Endothelial cell of umbilical vein (primary cell): ENCODE results near the gene RTF2. TPM values are rescaled to one million over a fixed set of nuclear protein-coding genes. Genes with fewer than 3 reads are reported as not detected.

Experiments
- BruUV-seq: library from RNA; stranded (reverse); fragments of 400-500 nt; replicated peaks from 2 replicates; lab custom pipeline; 2021; lab: Mats Ljungman, UMichigan
- CTCF ChIA-PET: fragments of 300-600, 350-600 bp; sonication (Branson Sonifier 250); formaldehyde crosslinking; loops from one replicate; lab custom pipeline; 2021; ENCODE audit warnings: antibody characterized with exemption, inconsistent platforms; lab: Charles Lee
- POLR2A ChIA-PET: fragments of 300-600, 350-600 bp; sonication (Branson Sonifier 250); formaldehyde crosslinking; loops from one replicate; lab custom pipeline; 2021; ENCODE audit warnings: antibody characterized with exemption, inconsistent platforms; lab: Charles Lee
- DNase-seq: peaks from one replicate; pipeline ENCODE4 v3.0.0-alpha.2; 2011; ENCODE audit warnings: low read depth, low spot score
- FAIRE-seq: peaks from 2 replicates; lab custom pipeline; 2011; peaks lifted over from hg19 to GRCh38; lab: Jason Lieb, UNC
- H2AFZ ChIP-seq: 2 replicates; pipeline ENCODE4 v1.6.0; 2012; ENCODE audit warnings: low read depth, low read length, control low read depth, inconsistent platforms
- H3K27ac ChIP-seq: 2 replicates; pipeline ENCODE4 v1.5.1; 2011; ENCODE audit warnings: low read depth, mild to moderate bottlenecking, control low read depth, low read length, moderate library complexity; ENCODE audit not compliant: insufficient read depth
- H3K27me3 ChIP-seq, 2 experiments: 2 replicates each; pipeline versions ENCODE4 v1.6.0 to v1.6.1; 2011; ENCODE audit warnings: low read length in 2 of 2, mixed read lengths in 1 of 2; ENCODE audit not compliant: control insufficient read depth in 2 of 2, insufficient read depth in 2 of 2
- H3K36me3 ChIP-seq, 2 experiments: 2 replicates in 1 of 2; 3 replicates in 1 of 2; pipeline ENCODE4 v1.5.1; 2011; ENCODE audit warnings: low read length in 2 of 2, mild to moderate bottlenecking in 1 of 2, moderate library complexity in 1 of 2; ENCODE audit not compliant: control insufficient read depth in 2 of 2, insufficient read depth in 2 of 2; ENCODE audit errors: extremely low read depth in 1 of 2
- H3K4me1 ChIP-seq: 3 replicates; pipeline ENCODE4 v1.5.1; 2011; ENCODE audit warnings: mild to moderate bottlenecking, low read length; ENCODE audit not compliant: control insufficient read depth, insufficient read depth; ENCODE audit errors: extremely low read depth
- H3K4me2 ChIP-seq: 2 replicates; pipeline ENCODE4 v1.6.1; 2011; ENCODE audit warnings: low read length, control low read depth, mixed read lengths; ENCODE audit not compliant: insufficient read depth
- H3K4me3 ChIP-seq, 3 experiments: fragments of 200-600 bp in 1 of 3; sonication (generic), shearing (Covaris generic) in 1 of 3; replicated peaks in 1 of 3; 2 replicates each; pipeline ENCODE4 v1.5.1; 2011 to 2016; ENCODE audit warnings: control low read depth in 3 of 3, low read length in 3 of 3, mild to moderate bottlenecking in 2 of 3, inconsistent platforms in 1 of 3, low read depth in 1 of 3, moderate library complexity in 1 of 3; ENCODE audit not compliant: insufficient read depth in 1 of 3
- H3K79me2 ChIP-seq: 2 replicates; pipeline ENCODE4 v1.6.0; 2012; ENCODE audit warnings: low read length, inconsistent platforms; ENCODE audit not compliant: control insufficient read depth, insufficient read depth
- H3K9ac ChIP-seq: replicated peaks from 2 replicates; pipeline ENCODE3; 2011; ENCODE audit warnings: low read length, control low read depth; ENCODE audit not compliant: insufficient read depth; ENCODE audit errors: extremely low read depth
- H3K9me1 ChIP-seq: replicated peaks from 3 replicates; pipeline ENCODE4 v1.6.0; 2011; ENCODE audit warnings: mild to moderate bottlenecking, low read length; ENCODE audit not compliant: control insufficient read depth, insufficient read depth; ENCODE audit errors: extremely low read depth
- H3K9me3 ChIP-seq: replicated peaks from 2 replicates; pipeline ENCODE4 v1.5.1; 2012; ENCODE audit warnings: low read length, inconsistent platforms; ENCODE audit not compliant: control insufficient read depth, insufficient read depth
- H4K20me1 ChIP-seq: replicated peaks from 2 replicates; pipeline ENCODE3; 2011; ENCODE audit warnings: mild to moderate bottlenecking, low read length; ENCODE audit not compliant: control insufficient read depth, insufficient read depth; ENCODE audit errors: extremely low read depth
- CTCF ChIP-seq, 2 donors: IDR thresholded peaks; 1 replicate in 1 of 2; 2 replicates in 1 of 2; pipeline ENCODE4 v1.5.1; 2011; ENCODE audit warnings: low read length in 2 of 2, mild to moderate bottlenecking in 2 of 2, moderate library complexity in 2 of 2, control low read depth in 1 of 2, inconsistent platforms in 1 of 2, low read depth in 1 of 2; ENCODE audit not compliant: insufficient read depth in 1 of 2; ENCODE audit errors: extremely low read depth in 1 of 2
- GATA2 ChIP-seq: IDR thresholded peaks from 2 replicates; pipeline ENCODE4 v1.7.0; 2011; ENCODE audit warnings: low read depth, mild to moderate bottlenecking, moderate library complexity, mixed read lengths, low read length; ENCODE audit not compliant: insufficient read length, insufficient read depth
- MYC ChIP-seq: IDR thresholded peaks from one replicate; pipeline ENCODE4 v1.6.1; 2011; ENCODE audit warnings: mild to moderate bottlenecking, low read depth, low read length
- POLR2A ChIP-seq: IDR thresholded peaks from 2 replicates; pipeline ENCODE4 v1.6.1; 2012; ENCODE audit warnings: low read depth, mild to moderate bottlenecking, control low read depth, low read length
- POLR2AphosphoS5 ChIP-seq: IDR thresholded peaks from 2 replicates; pipeline ENCODE4 v1.6.1; 2012; ENCODE audit warnings: low read depth, mild to moderate bottlenecking, control low read depth, low read length, moderate library complexity; ENCODE audit not compliant: insufficient read depth
- dilution Hi-C: fragments of 300-500 bp; cut with MboI; formaldehyde crosslinking; loops from one replicate; pipeline ENCODE4 v1.15.0; 2019; ENCODE audit warnings: low sequenced_read_pairs; ENCODE audit not compliant: extremely low pct_ligation_motif_present
- intact Hi-C: fragments of 100-400 bp; cut with micrococcal nuclease; formaldehyde crosslinking; loops from one replicate; pipeline ENCODE4 v1.10.0; 2022
- polyA plus RNA-seq, 4 experiments: library from polyadenylated mRNA; depleted of rRNA in 3 of 4; stranded (reverse) in 3 of 4; unstranded in 1 of 4; fragments of >200 nt; gene quantifications; 2 replicates each; pipeline versions ENCODE4 v1.2.1 to v1.2.3, GENCODE V29; 2011 to 2012; ENCODE audit warnings: missing spikeins in 1 of 4
- total RNA-seq: library from RNA; stranded (reverse); gene quantifications from 2 replicates; pipeline ENCODE4 v1.2.3, GENCODE V29; 2021

The RTF2 gene
- total and polyA plus RNA-seq, 2 donors (not counting 3 experiments of a cell fraction or from before 2014, with no cell fraction given), result 68.8 to 84.7 TPM

- H3K4me3 ChIP-seq, result no peak overlapping the region
- no peak for FAIRE-seq
- POLR2A ChIA-PET, result no interaction called here
- H3K4me1 ChIP-seq, result no peaks in the 10 kb centered on the region
- no peaks in the 10 kb centered on the region for H3K9me3 ChIP-seq
- no TSS peak for BruUV-seq
- no peak overlapping the region for H3K4me2 ChIP-seq
- no peak for DNase-seq
- TF ChIP-seq GATA2 (no peak), MYC (no peak), POLR2A (no peak)
- peaks cover 8 to 16% of the 10 kb centered on the region in 2 experiments for H3K36me3 ChIP-seq
- no peaks in the 10 kb centered on the region for H4K20me1 ChIP-seq
- H3K79me2 ChIP-seq, result no peaks in the 10 kb centered on the region
- intact Hi-C loops (no loop called here), dilution Hi-C loops (no loop called here)
- CTCF ChIA-PET, result interaction anchor here (1.4 kb wide), 1 partner anchor 72 kb away, joined by 4 read pairs; the partner anchor contains the start of gene CASS4
- no peak overlapping the region for H2AFZ ChIP-seq
- no peak overlapping the region for H3K27ac ChIP-seq
- H3K9ac ChIP-seq, result no peak overlapping the region
- H3K9me1 ChIP-seq, result no peaks in the 10 kb centered on the region
- no peaks in the 10 kb centered on the region for H3K27me3 ChIP-seq
Observed at GRCh38 chr20:56483970-56484369, 15.5 kb downstream of the RTF2 start.

DNA sequence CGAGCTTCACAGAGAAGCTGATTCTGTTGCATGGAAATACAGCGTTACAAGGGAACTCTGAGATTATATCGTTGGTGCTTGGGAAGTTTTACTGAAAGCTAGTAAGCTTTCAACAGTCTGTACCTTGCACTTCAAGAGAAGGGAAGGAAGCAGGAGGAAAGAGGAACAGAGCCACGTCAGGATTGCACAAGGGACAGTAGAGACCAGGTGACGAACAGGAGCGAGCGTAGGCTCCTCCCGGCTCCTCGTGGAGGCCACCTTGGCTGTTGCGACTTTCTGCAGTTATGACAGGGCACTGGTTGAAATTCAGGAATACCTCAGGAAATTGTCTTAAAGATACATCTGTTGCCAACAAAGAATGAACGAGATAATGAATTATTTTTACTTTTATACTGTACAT, 18.8 kb downstream of the RTF2 start:
- H3K36me3 ChIP-seq, result peaks cover 8 to 18% of the 10 kb centered on the region in 2 experiments
- H3K4me3 ChIP-seq, result no peak overlapping the region
- no peak overlapping the region for H3K27ac ChIP-seq
- H3K9me3 ChIP-seq, result no peaks in the 10 kb centered on the region
- no peak for FAIRE-seq
- no TSS peak for BruUV-seq
- dilution Hi-C loops (no loop called here), intact Hi-C loops (no loop called here)
- no peaks in the 10 kb centered on the region for H3K27me3 ChIP-seq
- no peaks in the 10 kb centered on the region for H3K9me1 ChIP-seq
- H4K20me1 ChIP-seq, result no peaks in the 10 kb centered on the region
- ChIA-PET POLR2A (no interaction called here), CTCF (no interaction called here)
- no peaks in the 10 kb centered on the region for H3K4me1 ChIP-seq
- no peak overlapping the region for H2AFZ ChIP-seq
- no peak for DNase-seq
- TF ChIP-seq POLR2A, result no peak
- TF ChIP-seq POLR2AphosphoS5, result no peak
- no peak for TF ChIP-seq CTCF (IDR thresholded peaks at IDR 0.05; ENCODE audit: extremely low read depth in 1 of 2, insufficient read depth in 1 of 2, low read depth in 1 of 2, low read length in 2 of 2)
- TF ChIP-seq MYC, result no peak
- H3K9ac ChIP-seq, result no peak overlapping the region
- peaks cover 2% of the 10 kb centered on the region for H3K79me2 ChIP-seq
- no peak overlapping the region for H3K4me2 ChIP-seq
